Body of pancreas (tissue), 4 donors: ENCODE data around the gene IFRD1. TPM values are rescaled to one million over a fixed set of nuclear protein-coding genes. Genes with fewer than 3 reads are reported as not detected.

Experiments used
- ATAC-seq: fragments of 150-250 bp; one replicate; pipeline ENCODE4 v1.9.1; 2016
- DNase-seq, 4 donors: peaks; one replicate each; pipeline ENCODE4 v3.0.0-alpha.2; 2019
- H3K27ac ChIP-seq, 4 donors: fragments of 200-600 bp; sonication (generic); 1 replicate in 3 of 4; 2 replicates in 1 of 4; pipeline versions ENCODE4 v1.5.1 to v1.6.1; 2016 to 2019; ENCODE audit warnings: mild to moderate bottlenecking in 1 of 4, mixed read lengths in 1 of 4, moderate library complexity in 1 of 4
- H3K27me3 ChIP-seq, 2 donors: fragments of 200-600 bp; sonication (generic); one replicate each; pipeline ENCODE4 v1.6.0; 2016; ENCODE audit warnings: mild to moderate bottlenecking in 1 of 2
- H3K36me3 ChIP-seq, 2 donors: fragments of 200-600 bp; sonication (generic); replicated peaks in 1 of 2; 2 replicates each; pipeline ENCODE4 v1.5.1; 2016; ENCODE audit warnings: low read depth in 2 of 2; ENCODE audit not compliant: insufficient read depth in 1 of 2
- H3K4me1 ChIP-seq: fragments of 200-600 bp; sonication (generic); one replicate; pipeline ENCODE4 v1.6.0; 2016
- H3K4me3 ChIP-seq, 2 donors: fragments of 200-600 bp; sonication (generic); 1 replicate in 1 of 2; 2 replicates in 1 of 2; pipeline ENCODE4 v1.5.1; 2016 to 2019
- H3K9me3 ChIP-seq, 3 donors: fragments of 200-600 bp; sonication (generic); 1 replicate in 2 of 3; 2 replicates in 1 of 3; pipeline ENCODE4 v1.5.1; 2016
- POLR2A ChIP-seq, 3 donors: fragments of 450-650 bp; IDR thresholded peaks; one replicate each; pipeline ENCODE4 v1.6.1; 2016; ENCODE audit warnings: antibody characterized with exemption in 3 of 3, mild to moderate bottlenecking in 2 of 3
- WGBS, 2 donors: methylation state at CpG; one replicate each; pipeline ENCODE4 v1.1.5; 2017; 5-methylcytosine and 5-hydroxymethylcytosine counted together
- intact Hi-C: fragments of 100-400 bp; cut with DNase I; formaldehyde crosslinking; loops from one replicate; pipeline ENCODE4 v1.15.1; 2023
- total RNA-seq, 2 donors: library from RNA; depleted of rRNA; stranded (reverse); fragments of >200 nt; gene quantifications; one replicate each; pipeline ENCODE4 v1.1.0, GENCODE V29; 2016
- TF ChIP-seq, protein P1 (sequence below), 7 experiments: fragments of 450-650 bp in 4 of 7; fragments of 200-600 bp in 3 of 7; sonication (generic) in 3 of 7; IDR thresholded peaks; one replicate each; pipeline ENCODE4 v1.5.1; 2016 to 2019; ENCODE audit warnings: antibody characterized with exemption in 7 of 7

Gene IFRD1
- total RNA-seq, 2 donors from 2014 or later: 119 to 154 TPM

DNA sequence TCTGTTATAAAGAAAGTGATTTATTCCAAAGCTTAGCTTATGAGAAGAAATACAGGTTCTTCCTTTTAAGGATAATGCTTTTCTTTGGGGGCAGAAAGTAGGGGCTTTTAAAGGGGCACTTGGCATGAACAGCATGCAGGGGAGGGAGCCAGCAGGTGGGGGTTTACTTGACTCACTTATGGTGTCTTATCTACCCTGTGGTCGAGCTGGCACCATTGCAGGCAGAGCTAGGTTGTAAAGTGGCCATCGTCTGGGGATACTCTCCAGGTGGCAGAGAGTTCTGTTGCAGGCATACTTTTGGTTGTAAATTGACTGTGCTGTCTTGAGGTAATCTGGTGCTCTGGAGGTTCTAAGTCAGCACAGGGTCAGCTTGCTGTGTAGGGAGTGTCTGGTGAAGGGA, 26.3 kb upstream of the IFRD1 start:
- no peak overlapping the region for H3K4me3 ChIP-seq
- TF ChIP-seq POLR2A (IDR thresholded peaks at IDR 0.05): no peak
- TF ChIP-seq, protein P1, sequence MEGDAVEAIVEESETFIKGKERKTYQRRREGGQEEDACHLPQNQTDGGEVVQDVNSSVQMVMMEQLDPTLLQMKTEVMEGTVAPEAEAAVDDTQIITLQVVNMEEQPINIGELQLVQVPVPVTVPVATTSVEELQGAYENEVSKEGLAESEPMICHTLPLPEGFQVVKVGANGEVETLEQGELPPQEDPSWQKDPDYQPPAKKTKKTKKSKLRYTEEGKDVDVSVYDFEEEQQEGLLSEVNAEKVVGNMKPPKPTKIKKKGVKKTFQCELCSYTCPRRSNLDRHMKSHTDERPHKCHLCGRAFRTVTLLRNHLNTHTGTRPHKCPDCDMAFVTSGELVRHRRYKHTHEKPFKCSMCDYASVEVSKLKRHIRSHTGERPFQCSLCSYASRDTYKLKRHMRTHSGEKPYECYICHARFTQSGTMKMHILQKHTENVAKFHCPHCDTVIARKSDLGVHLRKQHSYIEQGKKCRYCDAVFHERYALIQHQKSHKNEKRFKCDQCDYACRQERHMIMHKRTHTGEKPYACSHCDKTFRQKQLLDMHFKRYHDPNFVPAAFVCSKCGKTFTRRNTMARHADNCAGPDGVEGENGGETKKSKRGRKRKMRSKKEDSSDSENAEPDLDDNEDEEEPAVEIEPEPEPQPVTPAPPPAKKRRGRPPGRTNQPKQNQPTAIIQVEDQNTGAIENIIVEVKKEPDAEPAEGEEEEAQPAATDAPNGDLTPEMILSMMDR (IDR thresholded peaks at IDR 0.05): no peak
- no peak for DNase-seq
- intact Hi-C loops: no loop called here
- H3K36me3 ChIP-seq: no peaks in the 10 kb centered on the region
- H3K27ac ChIP-seq: peak overlapping the region; percentile 78 to 82 (median 80)
- no peak for ATAC-seq
- no peaks in the 10 kb centered on the region for H3K9me3 ChIP-seq
- 22 to 38% methylated on average over 2 of the region's 2 CpGs for WGBS, 2 donors
- H3K4me1 ChIP-seq: peaks cover 31% of the 10 kb centered on the region
- no peaks in the 10 kb centered on the region for H3K27me3 ChIP-seq

DNA sequence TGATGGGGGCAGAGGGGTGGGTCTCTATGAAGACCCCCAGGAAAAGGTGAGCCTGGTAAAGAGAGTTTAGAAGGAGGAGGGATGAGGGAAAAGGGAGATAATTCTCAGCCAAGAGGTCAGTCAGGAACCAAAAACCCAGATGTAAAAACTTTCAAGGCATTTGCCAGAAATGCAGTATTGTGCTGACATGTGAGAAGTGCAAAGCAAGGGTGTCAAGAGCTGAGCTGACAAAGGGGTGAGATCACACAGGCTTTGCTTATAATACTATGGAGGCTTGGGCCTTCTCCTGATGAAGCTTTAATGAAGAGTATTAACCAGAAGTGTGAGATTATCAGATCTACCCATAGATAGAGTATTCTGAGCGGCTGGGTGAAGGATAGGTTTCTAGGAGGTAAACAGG, 22.3 kb upstream of the IFRD1 start:
- TF ChIP-seq, protein P1 (IDR thresholded peaks at IDR 0.05): no peak
- no peak for TF ChIP-seq POLR2A (IDR thresholded peaks at IDR 0.05)
- Histone ChIP-seq H3K4me3 (no peak overlapping the region), H3K27ac (no peak overlapping the region), H3K9me3 (no peaks in the 10 kb centered on the region), H3K36me3 (no peaks in the 10 kb centered on the region), H3K27me3 (no peaks in the 10 kb centered on the region), H3K4me1 (peaks cover 16% of the 10 kb centered on the region)
- no peak for ATAC-seq
- intact Hi-C loops: no loop called here
- 88 to 93% methylated on average over 1 of the region's 1 CpG for WGBS, 2 donors
- no peak for DNase-seq

DNA sequence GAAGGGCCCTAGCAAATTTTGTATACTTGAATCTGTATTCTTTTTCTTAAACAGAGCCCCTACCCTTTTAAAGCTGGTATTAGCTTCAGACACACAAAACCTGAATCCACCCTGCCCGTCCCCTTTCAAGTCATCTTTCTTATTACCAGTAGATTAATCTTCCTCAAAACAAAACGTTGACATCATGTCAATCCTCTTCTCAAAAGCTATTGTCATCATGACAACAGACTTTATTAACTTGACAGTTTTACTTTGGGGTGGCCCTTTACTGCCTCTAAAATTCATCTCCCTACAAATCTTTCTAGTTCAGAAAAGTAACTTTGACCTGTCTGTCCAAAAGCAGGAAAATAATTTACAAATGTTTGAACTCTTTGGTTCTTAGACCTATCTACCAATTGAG, 21.5 kb upstream of the IFRD1 start:
- intact Hi-C loops: no loop called here
- H3K27me3 ChIP-seq: no peaks in the 10 kb centered on the region
- peaks cover 9% of the 10 kb centered on the region for H3K4me1 ChIP-seq
- no peak for DNase-seq
- H3K36me3 ChIP-seq: no peaks in the 10 kb centered on the region
- no peak overlapping the region for H3K27ac ChIP-seq
- WGBS, 2 donors: 71 to 72% methylated on average over 2 of the region's 2 CpGs
- H3K9me3 ChIP-seq: no peaks in the 10 kb centered on the region
- no peak for ATAC-seq
- no peak overlapping the region for H3K4me3 ChIP-seq
- TF ChIP-seq POLR2A (IDR thresholded peaks at IDR 0.05): no peak
- TF ChIP-seq, protein P1 (IDR thresholded peaks at IDR 0.05): no peak

DNA sequence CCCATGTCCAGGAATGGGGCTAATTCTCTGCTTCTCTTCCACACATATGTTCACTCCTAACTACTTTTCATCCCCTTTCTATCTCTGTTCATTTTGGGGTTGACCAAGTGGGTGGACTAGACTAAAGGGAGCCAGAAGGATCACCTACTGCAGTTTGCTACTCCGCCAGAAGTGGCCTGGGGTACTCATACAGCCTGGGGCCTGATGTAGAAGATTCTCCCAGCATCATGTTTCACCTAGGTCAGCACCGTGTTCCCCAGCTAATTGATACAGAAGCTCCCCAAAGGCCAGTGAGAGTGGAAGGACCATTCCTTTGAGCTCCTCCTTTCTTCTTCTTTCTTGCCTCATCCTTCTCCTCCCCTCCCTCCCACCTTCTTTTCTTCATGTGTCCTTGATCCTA, 19.6 kb upstream of the IFRD1 start:
- Histone ChIP-seq H3K4me3 (no peak overlapping the region), H3K27ac (no peak overlapping the region), H3K36me3 (no peaks in the 10 kb centered on the region), H3K9me3 (no peaks in the 10 kb centered on the region), H3K27me3 (no peaks in the 10 kb centered on the region), H3K4me1 (no peaks in the 10 kb centered on the region)
- whole genome bisulfite sequencing, 2 donors: 86 to 92% methylated on average over 2 of the region's 2 CpGs
- ATAC-seq (no peak), DNase-seq (no peak)
- TF ChIP-seq, protein P1 (IDR thresholded peaks at IDR 0.05): no peak
- TF ChIP-seq POLR2A (IDR thresholded peaks at IDR 0.05): no peak
- intact Hi-C loops: no loop called here

DNA sequence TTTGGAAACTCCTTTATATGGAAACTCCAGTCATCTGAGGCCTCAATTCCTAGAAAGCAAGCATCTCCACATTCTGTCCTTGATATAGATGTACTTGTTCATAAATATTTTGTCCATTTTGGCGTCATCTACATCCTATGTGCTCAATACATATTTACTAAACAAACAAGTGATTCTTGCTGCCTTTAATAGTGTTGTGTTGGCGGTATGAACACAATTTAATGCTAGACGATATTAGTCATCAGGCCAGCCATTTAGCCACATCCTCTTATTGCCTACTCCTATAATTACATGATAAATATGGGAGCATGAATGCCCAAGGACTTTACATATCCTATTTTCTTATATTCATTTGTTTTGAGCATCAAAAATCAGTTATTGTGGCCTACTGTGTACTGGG, 18.5 kb upstream of the IFRD1 start:
- TF ChIP-seq, protein P1 (IDR thresholded peaks at IDR 0.05): no peak
- no peak for TF ChIP-seq POLR2A (IDR thresholded peaks at IDR 0.05)
- DNase-seq: no peak
- Histone ChIP-seq H3K4me1 (no peaks in the 10 kb centered on the region), H3K27me3 (no peaks in the 10 kb centered on the region), H3K4me3 (no peak overlapping the region), H3K9me3 (no peaks in the 10 kb centered on the region), H3K36me3 (no peaks in the 10 kb centered on the region), H3K27ac (no peak overlapping the region)
- intact Hi-C loops: no loop called here
- ATAC-seq: no peak
- 89 to 98% methylated on average over 3 of the region's 3 CpGs for WGBS, 2 donors
